ENCODE data around the gene PRG2.
"Not testable (repeated sequence)": the region's sequence is repeated elsewhere in the genome, so short reads cannot be mapped to it uniquely, and the experiment has no call there.

PRG2 gene

GRCh38 chr11:57338142-57338541 lies 52.3 kb downstream of the PRG2 start, which contains the start of gene P2RX3:
P2RX3 (plus strand) TSS chr11:57338352; CDS start chr11:57338551, 199 bp downstream.
- H3K4me2 ChIP-seq (ENCODE audit: low read length), result no peak within 1 kb of the TSS
- H3K9me3 ChIP-seq (replicated peaks; ENCODE audit: low read length), result no peaks in the 10 kb centered on the region
- no peak within 1 kb of the TSS for H3K9ac ChIP-seq (ENCODE audit: low read depth, low read length)
- no peak within 1 kb of the TSS for H3K4me3 ChIP-seq (ENCODE audit: low read length)
- peaks cover 26% of the 10 kb centered on the region for H3K27me3 ChIP-seq (ENCODE audit: control insufficient read depth, insufficient read depth, low read length)
- H3K4me1 ChIP-seq (ENCODE audit: control insufficient read depth, insufficient read depth, low read length), result peaks cover 18% of the 10 kb centered on the region
- H3K36me3 ChIP-seq (ENCODE audit: insufficient read depth, low read length), result peaks cover 12% of the 10 kb centered on the region

- peaks cover 18% of the 10 kb centered on the region for H3K4me1 ChIP-seq (ENCODE audit: control insufficient read depth, insufficient read depth, low read length)
- not testable (repeated sequence) for H3K4me2 ChIP-seq (ENCODE audit: low read length); H3K4me3 ChIP-seq (ENCODE audit: low read length); H3K9me3 ChIP-seq (replicated peaks; ENCODE audit: low read length); H3K9ac ChIP-seq (ENCODE audit: low read depth, low read length)
- H3K36me3 ChIP-seq (ENCODE audit: insufficient read depth, low read length), result peaks cover 24% of the 10 kb centered on the region
- H3K27me3 ChIP-seq (ENCODE audit: control insufficient read depth, insufficient read depth, low read length), result peaks cover 26% of the 10 kb centered on the region
Observed at GRCh38 chr11:57336856-57337255, 53.6 kb downstream of the PRG2 start.
